HG03064 (cell line): Measurements from ENCODE around the gene ASIC4.

Source experiments
- ATAC-seq: cut with Tn5 transposase; IDR thresholded peaks from one replicate; pipeline ENCODE4 v1.9.1; 2021; ENCODE audit warnings: low read depth; ENCODE audit not compliant: unreplicated experiment

ASIC4 gene

GRCh38 chr2:219497495-219498279, 16.6 kb upstream of the ASIC4 start:
- peak; percentile 28 for ATAC-seq

GRCh38 chr2:219498280-219499057, 15.8 kb upstream of the ASIC4 start, which contains the start of gene GMPPA:
TSS of gene GMPPA (plus strand) at chr2:219498891. CDS start at chr2:219499976, 1,085 bp downstream.
- peak; percentile 93 for ATAC-seq

GRCh38 chr2:219499058-219499307, 15.3 kb upstream of the ASIC4 start:
- ATAC-seq: no peak

- ATAC-seq: no peak
Observed at GRCh38 chr2:219499555-219499954, 14.7 kb upstream of the ASIC4 start.

GRCh38 chr2:219500135-219500534, 14.1 kb upstream of the ASIC4 start:
- ATAC-seq: no peak

- ATAC-seq: no peak
Observed at GRCh38 chr2:219501849-219502248, 12.4 kb upstream of the ASIC4 start.

- no peak for ATAC-seq
Observed at GRCh38 chr2:219502618-219503017, 11.7 kb upstream of the ASIC4 start.

GRCh38 chr2:219505585-219505984, 8.7 kb upstream of the ASIC4 start:
- no peak for ATAC-seq

GRCh38 chr2:219506153-219506801, 8.0 kb upstream of the ASIC4 start:
- ATAC-seq: no peak

- no peak for ATAC-seq
Observed at GRCh38 chr2:219506802-219507526, 7.3 kb upstream of the ASIC4 start.

- ATAC-seq: no peak
Observed at GRCh38 chr2:219507581-219508443, 6.5 kb upstream of the ASIC4 start.

GRCh38 chr2:219508444-219508734, 5.9 kb upstream of the ASIC4 start:
- no peak for ATAC-seq

GRCh38 chr2:219508971-219509779, 5.1 kb upstream of the ASIC4 start:
- ATAC-seq: no peak

- no peak for ATAC-seq
Observed at GRCh38 chr2:219509780-219510511, 4.3 kb upstream of the ASIC4 start.

GRCh38 chr2:219510512-219511135, 3.7 kb upstream of the ASIC4 start:
- no peak for ATAC-seq

GRCh38 chr2:219511547-219512325, 2.5 kb upstream of the ASIC4 start:
- no peak for ATAC-seq

GRCh38 chr2:219512524-219513216, 1.6 kb upstream of the ASIC4 start:
- no peak for ATAC-seq
